MM.1S (cell line): Measurements from ENCODE around the gene BZW2.

Source experiments
- DNase-seq: peaks from one replicate; pipeline ENCODE4 v3.0.0-alpha.2; 2015
- H2AFZ ChIP-seq: fragments of 300-600 bp; sonication (generic); 2 replicates; pipeline ENCODE4 v1.6.0; 2016; ENCODE audit warnings: antibody characterized with exemption, low read length
- H3F3A ChIP-seq: fragments of 300-600 bp; sonication (generic); 2 replicates; pipeline ENCODE4 v1.6.1; 2016; ENCODE audit warnings: mild to moderate bottlenecking, antibody characterized with exemption, low read length, moderate library complexity, mixed read lengths; ENCODE audit not compliant: insufficient read depth
- H3K27ac ChIP-seq: fragments of 300-600 bp; sonication (generic); 2 replicates; pipeline ENCODE4 v1.5.1; 2016; ENCODE audit warnings: mild to moderate bottlenecking, low read length
- H3K27me3 ChIP-seq: fragments of 300-600 bp; sonication (generic); replicated peaks from 2 replicates; pipeline ENCODE4 v1.6.0; 2016; ENCODE audit warnings: low read length; ENCODE audit not compliant: insufficient read depth
- H3K36me3 ChIP-seq: fragments of 300-600 bp; sonication (generic); replicated peaks from 2 replicates; pipeline ENCODE4 v1.6.1; 2016; ENCODE audit warnings: mild to moderate bottlenecking, low read length, mixed read lengths; ENCODE audit not compliant: insufficient read depth
- H3K4me1 ChIP-seq: fragments of 300-600 bp; sonication (generic); 2 replicates; pipeline ENCODE4 v1.6.1; 2016; ENCODE audit warnings: low read length, mixed read lengths
- H3K4me2 ChIP-seq: fragments of 300-600 bp; sonication (generic); 2 replicates; pipeline ENCODE4 v1.6.0; 2016; ENCODE audit warnings: low read depth, low read length
- H3K4me3 ChIP-seq: fragments of 300-600 bp; sonication (generic); 2 replicates; pipeline ENCODE4 v1.5.1; 2016; ENCODE audit warnings: low read length, mixed read lengths
- H3K79me2 ChIP-seq: fragments of 300-600 bp; sonication (generic); 2 replicates; pipeline ENCODE4 v1.6.1; 2016; ENCODE audit warnings: mixed run types, low read length, mixed read lengths
- H3K9ac ChIP-seq: fragments of 300-600 bp; sonication (generic); 2 replicates; pipeline ENCODE4 v1.6.1; 2016; ENCODE audit warnings: low read length, mixed read lengths
- H3K9me2 ChIP-seq: fragments of 300-600 bp; sonication (generic); replicated peaks from 2 replicates; pipeline ENCODE4 v1.6.1; 2016; ENCODE audit warnings: mild to moderate bottlenecking, low read length, mixed read lengths; ENCODE audit not compliant: insufficient read depth
- H3K9me3 ChIP-seq: fragments of 300-600 bp; sonication (generic); replicated peaks from 2 replicates; pipeline ENCODE4 v1.6.1; 2016; ENCODE audit warnings: mild to moderate bottlenecking, low read length, mixed read lengths; ENCODE audit not compliant: insufficient read depth
- H4K20me1 ChIP-seq: fragments of 300-600 bp; sonication (generic); 2 replicates; pipeline ENCODE4 v1.6.1; 2016; ENCODE audit warnings: mild to moderate bottlenecking, low read length, moderate library complexity, mixed read lengths; ENCODE audit not compliant: insufficient read depth
- EZH2 ChIP-seq: fragments of 300-600 bp; sonication (generic); optimal IDR thresholded peaks from 2 replicates; pipeline ENCODE3; 2017; ENCODE audit warnings: low read depth, mild to moderate bottlenecking, antibody characterized with exemption, low read length, mixed read lengths
- EZH2phosphoT487 ChIP-seq: fragments of 300-600 bp; sonication (generic); IDR thresholded peaks from 2 replicates; pipeline ENCODE4 v1.6.1; 2018; ENCODE audit warnings: antibody characterized with exemption, low read length
- TF ChIP-seq, protein P1 (sequence below): fragments of 300-600 bp; sonication (generic); IDR thresholded peaks from 2 replicates; pipeline ENCODE4 v1.5.1; 2016; ENCODE audit warnings: antibody characterized with exemption, low read length, mixed read lengths

The BZW2 gene

DNA sequence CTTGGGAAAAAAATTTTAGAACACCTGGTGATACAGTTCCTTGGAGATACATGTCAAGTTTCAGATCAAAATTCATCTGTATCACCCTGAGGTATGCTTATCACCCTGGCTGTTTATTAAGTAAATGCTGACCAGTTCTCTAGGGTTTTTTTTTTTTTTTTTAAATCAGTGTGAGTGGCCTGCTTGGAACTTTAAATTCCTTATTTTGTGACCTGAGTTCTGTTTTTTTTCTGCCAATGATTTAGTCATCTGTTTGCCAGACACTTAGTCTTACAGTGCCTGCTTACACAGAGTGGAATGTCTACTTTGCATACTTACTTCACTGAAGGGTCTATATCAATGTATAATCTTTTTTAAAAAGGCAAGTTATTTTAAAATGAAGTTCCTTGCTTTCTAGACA lies 109.4 kb downstream of the BZW2 start:
- no peaks in the 10 kb centered on the region for H3F3A ChIP-seq
- no peaks in the 10 kb centered on the region for H3K36me3 ChIP-seq
- no peaks in the 10 kb centered on the region for H3K27me3 ChIP-seq
- no peak overlapping the region for H3K4me3 ChIP-seq
- no peaks in the 10 kb centered on the region for H4K20me1 ChIP-seq
- H3K9me2 ChIP-seq = no peaks in the 10 kb centered on the region
- no peak overlapping the region for H3K27ac ChIP-seq
- no peak for TF ChIP-seq EZH2phosphoT487
- TF ChIP-seq, protein P1, sequence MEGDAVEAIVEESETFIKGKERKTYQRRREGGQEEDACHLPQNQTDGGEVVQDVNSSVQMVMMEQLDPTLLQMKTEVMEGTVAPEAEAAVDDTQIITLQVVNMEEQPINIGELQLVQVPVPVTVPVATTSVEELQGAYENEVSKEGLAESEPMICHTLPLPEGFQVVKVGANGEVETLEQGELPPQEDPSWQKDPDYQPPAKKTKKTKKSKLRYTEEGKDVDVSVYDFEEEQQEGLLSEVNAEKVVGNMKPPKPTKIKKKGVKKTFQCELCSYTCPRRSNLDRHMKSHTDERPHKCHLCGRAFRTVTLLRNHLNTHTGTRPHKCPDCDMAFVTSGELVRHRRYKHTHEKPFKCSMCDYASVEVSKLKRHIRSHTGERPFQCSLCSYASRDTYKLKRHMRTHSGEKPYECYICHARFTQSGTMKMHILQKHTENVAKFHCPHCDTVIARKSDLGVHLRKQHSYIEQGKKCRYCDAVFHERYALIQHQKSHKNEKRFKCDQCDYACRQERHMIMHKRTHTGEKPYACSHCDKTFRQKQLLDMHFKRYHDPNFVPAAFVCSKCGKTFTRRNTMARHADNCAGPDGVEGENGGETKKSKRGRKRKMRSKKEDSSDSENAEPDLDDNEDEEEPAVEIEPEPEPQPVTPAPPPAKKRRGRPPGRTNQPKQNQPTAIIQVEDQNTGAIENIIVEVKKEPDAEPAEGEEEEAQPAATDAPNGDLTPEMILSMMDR = no peak
- TF ChIP-seq EZH2 = no peak
- DNase-seq = no peak
- no peaks in the 10 kb centered on the region for H3K9me3 ChIP-seq
- no peak overlapping the region for H3K4me2 ChIP-seq
- no peak overlapping the region for H3K9ac ChIP-seq
- H3K4me1 ChIP-seq = no peaks in the 10 kb centered on the region
- H2AFZ ChIP-seq = no peak overlapping the region
- H3K79me2 ChIP-seq = no peaks in the 10 kb centered on the region
